ENCODE results near the gene GLRA1.

DNA sequence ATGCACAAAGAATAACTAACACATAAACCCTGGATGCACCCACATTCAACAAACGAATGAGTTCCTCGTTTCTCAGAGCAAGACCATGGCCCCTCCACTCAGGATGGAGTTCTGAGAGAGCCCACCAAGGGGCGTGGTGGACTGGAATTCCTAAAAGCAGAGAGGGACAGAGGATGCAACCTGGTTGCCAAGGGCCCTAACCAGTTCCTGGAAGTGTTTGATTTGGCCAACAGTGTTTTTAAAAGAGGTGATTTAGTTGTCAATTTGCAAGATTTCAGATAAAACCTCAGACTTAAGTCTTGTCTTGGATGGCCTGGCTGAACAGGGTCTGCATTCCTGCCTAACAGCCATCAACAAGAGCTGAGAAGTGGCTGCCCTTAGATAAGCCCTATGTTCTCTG lies 34.4 kb downstream of the GLRA1 start:
- TF ChIP-seq EZH2 (IDR thresholded peaks at IDR 0.05) (no peak), POLR2AphosphoS5 (IDR thresholded peaks at IDR 0.05; ENCODE audit: borderline replicate concordance, low read depth, low read length) (no peak)

All from SK-N-MC (cell line).